GM12878 (cell line): ENCODE data around the gene SHMT2.

ENCODE experiments used
- EED ChIP-seq: sonication (generic); IDR thresholded peaks from 2 replicates; pipeline ENCODE4 v1.6.1; 2016; ENCODE audit warnings: antibody characterized with exemption, low read depth
- EP300 ChIP-seq, 2 experiments: fragments of 150-350 bp in 1 of 2; IDR thresholded peaks; 2 replicates each; pipeline ENCODE4 v1.6.1; 2011 to 2012; ENCODE audit warnings: low read depth in 2 of 2, low read length in 2 of 2, borderline replicate concordance in 1 of 2, improper control_type of control experiment in 1 of 2, inconsistent platforms in 1 of 2; ENCODE audit not compliant: control insufficient read depth in 1 of 2
- EZH2 ChIP-seq: IDR thresholded peaks from 2 replicates; pipeline ENCODE4 v1.6.1; 2012; ENCODE audit warnings: low read depth, mild to moderate bottlenecking, control low read depth, inconsistent platforms, low read length, borderline replicate concordance; ENCODE audit not compliant: control insufficient read depth
- HDAC6 ChIP-seq: fragments of 200-600 bp; sonication (generic); IDR thresholded peaks from one replicate; pipeline ENCODE4 v1.8.0; 2017; ENCODE audit warnings: antibody characterized with exemption; ENCODE audit not compliant: unreplicated experiment
- MXI1 ChIP-seq: fragments of 150-350 bp; IDR thresholded peaks from 2 replicates; pipeline ENCODE4 v1.6.1; 2011; ENCODE audit warnings: low read depth, mild to moderate bottlenecking, inconsistent platforms, low read length, improper control_type of control experiment
- NBN ChIP-seq: fragments of 450-650 bp; IDR thresholded peaks from 2 replicates; pipeline ENCODE4 v1.6.1; 2016
- POLR2A ChIP-seq: IDR thresholded peaks from 2 replicates; pipeline ENCODE4 v1.6.1; 2011; ENCODE audit warnings: low read depth, mild to moderate bottlenecking, low read length
- POLR2AphosphoS2 ChIP-seq: IDR thresholded peaks from 2 replicates; pipeline ENCODE4 v1.6.1; 2011; ENCODE audit warnings: low read depth, mild to moderate bottlenecking, low read length, improper control_type of control experiment, moderate library complexity
- RFX5 ChIP-seq: IDR thresholded peaks from 2 replicates; pipeline ENCODE4 v1.6.1; 2011; ENCODE audit warnings: low read depth, low read length, improper control_type of control experiment
- YY1 ChIP-seq: IDR thresholded peaks from 2 replicates; pipeline ENCODE4 v1.6.1; 2011; ENCODE audit warnings: low read depth, mild to moderate bottlenecking, low read length
- ZNF274 ChIP-seq: IDR thresholded peaks from one replicate; pipeline ENCODE4 v1.8.0; 2011; ENCODE audit not compliant: insufficient read length, insufficient read depth
- TF ChIP-seq, protein P1 (sequence below), 3 experiments: IDR thresholded peaks in 2 of 3; conservative IDR thresholded peaks in 1 of 3; 2 replicates each; pipeline ENCODE4 v1.5.1; 2011; ENCODE audit warnings: low read depth in 3 of 3, low read length in 3 of 3, mild to moderate bottlenecking in 3 of 3, control low read depth in 2 of 3, moderate library complexity in 2 of 3, inconsistent platforms in 1 of 3, mixed read lengths in 1 of 3; ENCODE audit not compliant: control insufficient read depth in 2 of 3, insufficient read depth in 1 of 3; ENCODE audit errors: extremely low read depth in 1 of 3
- TF ChIP-seq, protein P2 (sequence below): IDR thresholded peaks from 2 replicates; pipeline ENCODE4 v1.6.1; 2011; ENCODE audit warnings: mild to moderate bottlenecking, low read depth, low read length, moderate library complexity; ENCODE audit not compliant: insufficient replicate concordance

DNA sequence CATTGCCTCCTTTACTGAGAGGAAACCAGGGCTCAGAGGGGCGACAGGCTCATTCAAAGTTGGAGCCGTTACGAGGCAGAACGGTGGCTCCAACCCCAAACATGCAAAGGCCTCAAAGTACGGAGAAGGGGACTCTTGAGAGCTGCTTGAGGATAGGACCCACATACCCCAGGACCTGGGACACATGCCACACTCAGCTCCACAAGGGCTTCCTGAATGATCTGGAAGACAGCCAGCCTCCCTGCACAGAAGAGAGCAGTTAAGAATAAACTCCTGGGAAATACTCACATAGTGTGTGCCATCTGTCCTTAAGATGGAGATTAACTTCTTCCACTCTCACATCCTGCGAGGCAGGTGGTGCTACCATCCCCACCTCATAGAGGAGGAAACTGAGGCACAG, 39.5 kb upstream of the SHMT2 start:
- TF ChIP-seq, protein P1, sequence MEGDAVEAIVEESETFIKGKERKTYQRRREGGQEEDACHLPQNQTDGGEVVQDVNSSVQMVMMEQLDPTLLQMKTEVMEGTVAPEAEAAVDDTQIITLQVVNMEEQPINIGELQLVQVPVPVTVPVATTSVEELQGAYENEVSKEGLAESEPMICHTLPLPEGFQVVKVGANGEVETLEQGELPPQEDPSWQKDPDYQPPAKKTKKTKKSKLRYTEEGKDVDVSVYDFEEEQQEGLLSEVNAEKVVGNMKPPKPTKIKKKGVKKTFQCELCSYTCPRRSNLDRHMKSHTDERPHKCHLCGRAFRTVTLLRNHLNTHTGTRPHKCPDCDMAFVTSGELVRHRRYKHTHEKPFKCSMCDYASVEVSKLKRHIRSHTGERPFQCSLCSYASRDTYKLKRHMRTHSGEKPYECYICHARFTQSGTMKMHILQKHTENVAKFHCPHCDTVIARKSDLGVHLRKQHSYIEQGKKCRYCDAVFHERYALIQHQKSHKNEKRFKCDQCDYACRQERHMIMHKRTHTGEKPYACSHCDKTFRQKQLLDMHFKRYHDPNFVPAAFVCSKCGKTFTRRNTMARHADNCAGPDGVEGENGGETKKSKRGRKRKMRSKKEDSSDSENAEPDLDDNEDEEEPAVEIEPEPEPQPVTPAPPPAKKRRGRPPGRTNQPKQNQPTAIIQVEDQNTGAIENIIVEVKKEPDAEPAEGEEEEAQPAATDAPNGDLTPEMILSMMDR (IDR thresholded peaks at IDR 0.05 in 2 of 3, conservative IDR thresholded peaks at IDR 0.05 in 1 of 3; ENCODE audit: control insufficient read depth in 2 of 3, extremely low read depth in 1 of 3, insufficient read depth in 1 of 3, low read depth in 3 of 3, low read length in 3 of 3), result no peak
- no peak for TF ChIP-seq EZH2
- TF ChIP-seq NBN, result no peak
- no peak for TF ChIP-seq HDAC6
- no peak for TF ChIP-seq RFX5
- no peak for TF ChIP-seq MXI1
- no peak for TF ChIP-seq POLR2AphosphoS2
- TF ChIP-seq ZNF274, result no peak
- no peak for TF ChIP-seq POLR2A
- no peak for TF ChIP-seq YY1
- no peak for TF ChIP-seq EED
- TF ChIP-seq, protein P2, sequence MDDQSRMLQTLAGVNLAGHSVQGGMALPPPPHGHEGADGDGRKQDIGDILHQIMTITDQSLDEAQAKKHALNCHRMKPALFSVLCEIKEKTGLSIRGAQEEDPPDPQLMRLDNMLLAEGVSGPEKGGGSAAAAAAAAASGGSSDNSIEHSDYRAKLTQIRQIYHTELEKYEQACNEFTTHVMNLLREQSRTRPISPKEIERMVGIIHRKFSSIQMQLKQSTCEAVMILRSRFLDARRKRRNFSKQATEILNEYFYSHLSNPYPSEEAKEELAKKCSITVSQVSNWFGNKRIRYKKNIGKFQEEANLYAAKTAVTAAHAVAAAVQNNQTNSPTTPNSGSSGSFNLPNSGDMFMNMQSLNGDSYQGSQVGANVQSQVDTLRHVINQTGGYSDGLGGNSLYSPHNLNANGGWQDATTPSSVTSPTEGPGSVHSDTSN, result no peak
- no peak for TF ChIP-seq EP300 (IDR thresholded peaks at IDR 0.05; ENCODE audit: borderline replicate concordance in 1 of 2, control insufficient read depth in 1 of 2, low read depth in 2 of 2, low read length in 2 of 2)
